Measurements from ENCODE around the gene GJD3.

GJD3 gene

GRCh38 chr17:40317880-40318829, 46.4 kb downstream of the GJD3 start:
- peak overlapping the region; percentile 93 for H3K4me3 ChIP-seq (ENCODE audit: low read length)
- peak; percentile 97 for DNase-seq (ENCODE audit: low read depth)
- TF ChIP-seq CTCF (conservative IDR thresholded peaks at IDR 0.05; ENCODE audit: low read length) = no peak

GRCh38 chr17:40317345-40317873, 47.1 kb downstream of the GJD3 start:
- peak overlapping the region; percentile 68 for H3K4me3 ChIP-seq (ENCODE audit: low read length)
- TF ChIP-seq CTCF (conservative IDR thresholded peaks at IDR 0.05; ENCODE audit: low read length) = peak; percentile 72
- DNase-seq (ENCODE audit: low read depth) = peak; percentile 81

GRCh38 chr17:40316571-40317344, 47.8 kb downstream of the GJD3 start:
- TF ChIP-seq CTCF (conservative IDR thresholded peaks at IDR 0.05; ENCODE audit: low read length) = no peak; the same call in 1 of the 2 replicates
- DNase-seq (ENCODE audit: low read depth) = peak; percentile 87
- peak overlapping the region; percentile 68 for H3K4me3 ChIP-seq (ENCODE audit: low read length)

- H3K4me3 ChIP-seq (ENCODE audit: low read length) = peak overlapping the region; percentile 15; the same call in 1 of the 2 replicates
- no peak for TF ChIP-seq CTCF (conservative IDR thresholded peaks at IDR 0.05; ENCODE audit: low read length)
- no peak for DNase-seq (ENCODE audit: low read depth)
These were observed 48.6 kb downstream of the GJD3 start for GRCh38 chr17:40315678-40316570.

- TF ChIP-seq CTCF (conservative IDR thresholded peaks at IDR 0.05; ENCODE audit: low read length) = no peak
- no peak for DNase-seq (ENCODE audit: low read depth)
- no peak overlapping the region for H3K4me3 ChIP-seq (ENCODE audit: low read length)
These were observed 49.3 kb downstream of the GJD3 start for GRCh38 chr17:40315206-40315605.

GRCh38 chr17:40314584-40314956, 50.0 kb downstream of the GJD3 start:
- H3K4me3 ChIP-seq (ENCODE audit: low read length) = no peak overlapping the region
- peak; percentile 93 for DNase-seq (ENCODE audit: low read depth)
- peak; percentile 3; the same call in 1 of the 2 replicates for TF ChIP-seq CTCF (conservative IDR thresholded peaks at IDR 0.05; ENCODE audit: low read length)

Data from AG10803 (cell line).